ENCODE data around the gene RSPH4A. TPM values are rescaled to one million over a fixed set of nuclear protein-coding genes. Genes with fewer than 3 reads are reported as not detected.

The RSPH4A gene
- total RNA-seq, 4 donors from 2014 or later: 0.09 to 0.19 TPM; not detected in 2

- WGBS, 2 donors: 100% methylated on average over 1 of the region's 1 CpG
- H3K9me3 ChIP-seq: no peaks in the 10 kb centered on the region
- DNase-seq: no peak
- no peak overlapping the region for H3K4me3 ChIP-seq
- intact Hi-C loops (cut with DNase I): no loop called here
- no peak for TF ChIP-seq POLR2A (IDR thresholded peaks at IDR 0.05)
- TF ChIP-seq, protein P1, sequence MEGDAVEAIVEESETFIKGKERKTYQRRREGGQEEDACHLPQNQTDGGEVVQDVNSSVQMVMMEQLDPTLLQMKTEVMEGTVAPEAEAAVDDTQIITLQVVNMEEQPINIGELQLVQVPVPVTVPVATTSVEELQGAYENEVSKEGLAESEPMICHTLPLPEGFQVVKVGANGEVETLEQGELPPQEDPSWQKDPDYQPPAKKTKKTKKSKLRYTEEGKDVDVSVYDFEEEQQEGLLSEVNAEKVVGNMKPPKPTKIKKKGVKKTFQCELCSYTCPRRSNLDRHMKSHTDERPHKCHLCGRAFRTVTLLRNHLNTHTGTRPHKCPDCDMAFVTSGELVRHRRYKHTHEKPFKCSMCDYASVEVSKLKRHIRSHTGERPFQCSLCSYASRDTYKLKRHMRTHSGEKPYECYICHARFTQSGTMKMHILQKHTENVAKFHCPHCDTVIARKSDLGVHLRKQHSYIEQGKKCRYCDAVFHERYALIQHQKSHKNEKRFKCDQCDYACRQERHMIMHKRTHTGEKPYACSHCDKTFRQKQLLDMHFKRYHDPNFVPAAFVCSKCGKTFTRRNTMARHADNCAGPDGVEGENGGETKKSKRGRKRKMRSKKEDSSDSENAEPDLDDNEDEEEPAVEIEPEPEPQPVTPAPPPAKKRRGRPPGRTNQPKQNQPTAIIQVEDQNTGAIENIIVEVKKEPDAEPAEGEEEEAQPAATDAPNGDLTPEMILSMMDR (IDR thresholded peaks at IDR 0.05): no peak
- H3K27me3 ChIP-seq: no peaks in the 10 kb centered on the region
- H3K4me1 ChIP-seq: peaks cover 0 to 13% (median 0%) of the 10 kb centered on the region in 3 donors
- no peak overlapping the region for H3K27ac ChIP-seq
- peaks cover 0 to 70% (median 0%) of the 10 kb centered on the region in 3 donors for H3K36me3 ChIP-seq
Measured at GRCh38 chr6:116579143-116579542, 37.1 kb upstream of the RSPH4A start.

GRCh38 chr6:116580198-116580597 is 36.1 kb upstream of the RSPH4A start:
- Histone ChIP-seq H3K27ac (no peak overlapping the region), H3K36me3 (peaks cover 0 to 70% (median 0%) of the 10 kb centered on the region in 3 donors), H3K4me1 (peaks cover 0 to 10% (median 0%) of the 10 kb centered on the region in 3 donors), H3K4me3 (no peak overlapping the region), H3K27me3 (no peaks in the 10 kb centered on the region), H3K9me3 (no peaks in the 10 kb centered on the region)
- 87 to 89% methylated on average over 2 of the region's 2 CpGs for WGBS, 2 donors
- TF ChIP-seq POLR2A (IDR thresholded peaks at IDR 0.05): no peak
- TF ChIP-seq, protein P1 (IDR thresholded peaks at IDR 0.05): no peak
- intact Hi-C loops (cut with DNase I): no loop called here
- DNase-seq: no peak

DNA sequence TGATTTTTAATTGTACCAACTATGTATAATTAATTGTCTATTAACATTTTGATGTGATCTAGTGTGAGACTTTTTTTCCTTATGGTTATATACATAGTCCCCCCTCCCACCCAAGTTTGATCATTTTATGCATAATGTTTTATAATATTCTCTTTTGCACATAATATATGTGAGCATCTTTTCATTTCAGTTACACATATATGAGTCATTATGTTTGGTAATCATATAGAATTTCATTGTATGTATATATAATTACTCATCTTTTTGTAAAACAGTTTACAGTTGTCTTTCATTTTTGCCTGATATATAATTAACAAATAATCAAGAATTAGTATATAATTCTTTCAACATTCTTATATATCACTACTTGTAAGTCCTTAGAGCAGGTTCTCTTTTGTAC is 30.0 kb upstream of the RSPH4A start:
- no peak for DNase-seq
- H3K27me3 ChIP-seq: no peaks in the 10 kb centered on the region
- H3K36me3 ChIP-seq: peaks cover 0 to 79% (median under 1%) of the 10 kb centered on the region in 3 donors
- no peak overlapping the region for H3K27ac ChIP-seq
- H3K9me3 ChIP-seq: no peaks in the 10 kb centered on the region
- H3K4me1 ChIP-seq: no peaks in the 10 kb centered on the region
- no peak for TF ChIP-seq POLR2A (IDR thresholded peaks at IDR 0.05)
- TF ChIP-seq, protein P1 (IDR thresholded peaks at IDR 0.05): no peak
- no peak overlapping the region for H3K4me3 ChIP-seq
- intact Hi-C loops (cut with DNase I): no loop called here

DNA sequence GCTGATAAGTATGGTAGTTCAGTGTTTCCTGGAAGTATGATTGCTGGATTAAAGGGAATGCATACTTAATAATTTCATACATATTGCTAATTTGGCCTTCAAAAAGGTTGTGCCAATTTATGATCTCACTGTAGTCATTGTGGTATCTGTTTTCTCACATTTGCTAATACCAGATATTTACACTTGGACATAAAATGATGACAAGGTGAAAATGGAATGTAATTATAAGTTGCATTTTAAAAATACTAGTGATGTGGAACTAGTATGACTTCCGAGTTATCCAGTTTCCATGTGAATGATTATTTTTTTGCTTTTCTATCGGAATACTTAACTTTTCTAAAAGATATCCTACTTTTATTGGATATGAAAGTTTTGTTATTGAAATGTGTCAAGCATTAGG is 29.5 kb upstream of the RSPH4A start:
- Histone ChIP-seq H3K36me3 (peaks cover 0 to 80% (median 5%) of the 10 kb centered on the region in 3 donors), H3K27ac (no peak overlapping the region), H3K4me3 (no peak overlapping the region), H3K27me3 (no peaks in the 10 kb centered on the region), H3K9me3 (no peaks in the 10 kb centered on the region), H3K4me1 (no peaks in the 10 kb centered on the region)
- no peak for DNase-seq
- intact Hi-C loops (cut with DNase I): no loop called here
- TF ChIP-seq POLR2A (IDR thresholded peaks at IDR 0.05): no peak
- TF ChIP-seq, protein P1 (IDR thresholded peaks at IDR 0.05): no peak
- WGBS, 2 donors: 94 to 95% methylated on average over 2 of the region's 2 CpGs

GRCh38 chr6:116595247-116595646 is 21.0 kb upstream of the RSPH4A start:
- no peak overlapping the region for H3K27ac ChIP-seq
- H3K9me3 ChIP-seq: no peaks in the 10 kb centered on the region
- WGBS, 2 donors: 45 to 49% methylated on average over 3 of the region's 3 CpGs
- H3K4me3 ChIP-seq: no peak overlapping the region
- no peaks in the 10 kb centered on the region for H3K27me3 ChIP-seq
- no peak for TF ChIP-seq POLR2A (IDR thresholded peaks at IDR 0.05)
- TF ChIP-seq, protein P1 (IDR thresholded peaks at IDR 0.05): no peak
- H3K36me3 ChIP-seq: peaks cover 0 to 59% (median 6%) of the 10 kb centered on the region in 3 donors
- no peak for DNase-seq
- H3K4me1 ChIP-seq: no peaks in the 10 kb centered on the region
- intact Hi-C loops (cut with DNase I): no loop called here
